HT-29 (cell line): ENCODE results near the gene TMEM35B. TPM values are rescaled to one million over a fixed set of nuclear protein-coding genes. Genes with fewer than 3 reads are reported as not detected.
"Not testable (repeated sequence)": the region's sequence is repeated elsewhere in the genome, so short reads cannot be mapped to it uniquely, and the experiment has no call there.

Experiments used
- DNase-seq: peaks from one replicate; pipeline ENCODE4 v3.0.0-alpha.2; 2015; ENCODE audit warnings: low spot score
- total RNA-seq: library from RNA; depleted of rRNA; stranded (reverse); fragments of >200 nt; shearing (Covaris generic); gene quantifications from 2 replicates; pipeline ENCODE4 v1.2.3, GENCODE V29; 2014; rRNA removed

Gene TMEM35B
- 11.7 TPM in 2 replicates for total RNA-seq

GRCh38 chr1:34984793-34985608 is at the start of gene TMEM35B:
TSS of gene TMEM35B (minus strand) at chr1:34985347. CDS start at chr1:34985305, 42 bp downstream.
- DNase-seq = peak; percentile 47

- no peak for DNase-seq
Observed at GRCh38 chr1:35033346-35033745, 48.2 kb upstream of the TMEM35B start.

- DNase-seq = no peak
Observed at GRCh38 chr1:35032384-35032739, 47.2 kb upstream of the TMEM35B start.

- DNase-seq = peak; percentile 54
Observed at GRCh38 chr1:35030756-35031446, 45.8 kb upstream of the TMEM35B start.

GRCh38 chr1:35030338-35030737 is 45.2 kb upstream of the TMEM35B start:
- no peak for DNase-seq

GRCh38 chr1:35029761-35030160 is 44.6 kb upstream of the TMEM35B start:
- DNase-seq = no peak

- DNase-seq = no peak
Observed at GRCh38 chr1:35016406-35016805, 31.3 kb upstream of the TMEM35B start.

- DNase-seq = no peak
Observed at GRCh38 chr1:35014486-35014885, 29.3 kb upstream of the TMEM35B start.

GRCh38 chr1:35005711-35006110 is 20.6 kb upstream of the TMEM35B start:
- DNase-seq = no peak

GRCh38 chr1:35001743-35002142 is 16.6 kb upstream of the TMEM35B start:
- no peak for DNase-seq

- no peak for DNase-seq
Observed at GRCh38 chr1:34994878-34995277, 9.7 kb upstream of the TMEM35B start.

- DNase-seq = no peak
Observed at GRCh38 chr1:34988581-34988980, 3.4 kb upstream of the TMEM35B start.

GRCh38 chr1:34988147-34988546 is 3.0 kb upstream of the TMEM35B start:
- no peak for DNase-seq

GRCh38 chr1:34987018-34987417 is 1.9 kb upstream of the TMEM35B start:
- no peak for DNase-seq

GRCh38 chr1:34985609-34985904 is 410 bp upstream of the TMEM35B start:
- not testable (repeated sequence) for DNase-seq

GRCh38 chr1:34984435-34984792 is 733 bp downstream of the TMEM35B start:
- DNase-seq = peak; percentile 37

- peak; percentile 17 for DNase-seq
Observed at GRCh38 chr1:34983700-34984355, 1.3 kb downstream of the TMEM35B start.

- no peak for DNase-seq
Observed at GRCh38 chr1:34982820-34983376, 2.2 kb downstream of the TMEM35B start.

- no peak for DNase-seq
Observed at GRCh38 chr1:34980715-34981114, 4.4 kb downstream of the TMEM35B start.

GRCh38 chr1:34978921-34979320 is 6.2 kb downstream of the TMEM35B start:
- no peak for DNase-seq

GRCh38 chr1:34977858-34978257 is 7.3 kb downstream of the TMEM35B start:
- no peak for DNase-seq

GRCh38 chr1:34977210-34977471 is 8.0 kb downstream of the TMEM35B start:
- DNase-seq = no peak
